ENCODE measurements around the gene ZNF3. TPM values are rescaled to one million over a fixed set of nuclear protein-coding genes. Genes with fewer than 3 reads are reported as not detected.

Gene ZNF3
- total and polyA plus RNA-seq, 4 donors: 10.2 to 18.2 (median 12.2) TPM

DNA sequence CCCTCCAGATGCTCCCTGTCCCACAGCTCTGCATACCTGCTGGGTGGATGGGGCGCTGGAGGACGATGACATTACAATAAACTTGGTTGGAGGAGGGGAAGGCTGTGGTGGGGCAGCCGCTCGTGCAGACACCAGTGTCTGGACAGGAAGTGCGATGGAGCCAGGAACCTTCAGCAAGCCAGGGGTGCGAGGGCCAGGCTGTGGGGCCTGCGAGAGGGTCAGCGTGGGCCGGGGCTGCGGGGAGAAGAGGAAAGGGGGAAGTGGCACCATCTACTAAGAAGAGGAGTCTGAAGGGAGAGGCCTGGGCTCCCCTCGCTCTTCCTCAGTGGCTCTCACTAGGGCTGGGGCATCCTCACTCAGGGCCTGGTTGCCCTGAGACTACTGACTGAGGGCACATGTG, 26.4 kb upstream of the ZNF3 start:
- Histone ChIP-seq H3K4me3 (ENCODE audit: low read depth in 1 of 3, low read length in 3 of 3) (no peak overlapping the region), H3K36me3 (ENCODE audit: control insufficient read depth in 4 of 4, insufficient read depth in 3 of 4, low read depth in 1 of 4, low read length in 3 of 4) (peaks cover 3 to 49% (median 26%) of the 10 kb centered on the region in 4 donors), H3K27ac (ENCODE audit: low read depth in 1 of 2, low read length in 2 of 2) (no peak overlapping the region), H3K27me3 (ENCODE audit: control insufficient read depth in 4 of 4, insufficient read depth in 4 of 4, low read length in 3 of 4) (no peaks in the 10 kb centered on the region), H3K9ac (ENCODE audit: low read depth in 1 of 2, low read length in 2 of 2) (no peak overlapping the region), H3K9me3 (ENCODE audit: control insufficient read depth in 4 of 4, low read length in 3 of 4) (no peaks in the 10 kb centered on the region), H3K4me1 (ENCODE audit: control insufficient read depth in 4 of 4, insufficient read depth in 4 of 4, low read length in 3 of 4) (no peaks in the 10 kb centered on the region)
- TF ChIP-seq, protein P1, sequence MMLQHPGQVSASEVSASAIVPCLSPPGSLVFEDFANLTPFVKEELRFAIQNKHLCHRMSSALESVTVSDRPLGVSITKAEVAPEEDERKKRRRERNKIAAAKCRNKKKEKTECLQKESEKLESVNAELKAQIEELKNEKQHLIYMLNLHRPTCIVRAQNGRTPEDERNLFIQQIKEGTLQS (IDR thresholded peaks at IDR 0.05): no peak
- TF ChIP-seq FOXA2 (IDR thresholded peaks at IDR 0.05) (no peak), GABPA (IDR thresholded peaks at IDR 0.05 in 1 of 2, conservative IDR thresholded peaks at IDR 0.05 in 1 of 2) (no peak), MAX (IDR thresholded peaks at IDR 0.05) (no peak), EGR1 (IDR thresholded peaks at IDR 0.05; ENCODE audit: low read depth in 2 of 2) (no peak), HNF4A (conservative IDR thresholded peaks at IDR 0.05) (no peak), RAD21 (IDR thresholded peaks at IDR 0.05) (no peak), FOXA1 (IDR thresholded peaks at IDR 0.05) (no peak), JUND (IDR thresholded peaks at IDR 0.05) (no peak), REST (IDR thresholded peaks at IDR 0.05) (no peak), SP1 (IDR thresholded peaks at IDR 0.05) (no peak), CTCF (IDR thresholded peaks at IDR 0.05; ENCODE audit: low read depth, low read length, missing input control) (no peak), TAF1 (conservative IDR thresholded peaks at IDR 0.05) (no peak), YY1 (IDR thresholded peaks at IDR 0.05) (no peak), NR2F2 (IDR thresholded peaks at IDR 0.05) (no peak), RXRA (IDR thresholded peaks at IDR 0.05) (no peak), HNF4G (IDR thresholded peaks at IDR 0.05) (no peak)
- TF ChIP-seq, protein P2, sequence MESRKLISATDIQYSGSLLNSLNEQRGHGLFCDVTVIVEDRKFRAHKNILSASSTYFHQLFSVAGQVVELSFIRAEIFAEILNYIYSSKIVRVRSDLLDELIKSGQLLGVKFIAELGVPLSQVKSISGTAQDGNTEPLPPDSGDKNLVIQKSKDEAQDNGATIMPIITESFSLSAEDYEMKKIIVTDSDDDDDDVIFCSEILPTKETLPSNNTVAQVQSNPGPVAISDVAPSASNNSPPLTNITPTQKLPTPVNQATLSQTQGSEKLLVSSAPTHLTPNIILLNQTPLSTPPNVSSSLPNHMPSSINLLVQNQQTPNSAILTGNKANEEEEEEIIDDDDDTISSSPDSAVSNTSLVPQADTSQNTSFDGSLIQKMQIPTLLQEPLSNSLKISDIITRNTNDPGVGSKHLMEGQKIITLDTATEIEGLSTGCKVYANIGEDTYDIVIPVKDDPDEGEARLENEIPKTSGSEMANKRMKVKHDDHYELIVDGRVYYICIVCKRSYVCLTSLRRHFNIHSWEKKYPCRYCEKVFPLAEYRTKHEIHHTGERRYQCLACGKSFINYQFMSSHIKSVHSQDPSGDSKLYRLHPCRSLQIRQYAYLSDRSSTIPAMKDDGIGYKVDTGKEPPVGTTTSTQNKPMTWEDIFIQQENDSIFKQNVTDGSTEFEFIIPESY (IDR thresholded peaks at IDR 0.05): no peak
- 75% methylated on average over 11 of the region's 11 CpGs for WGBS
- DNase-seq (ENCODE audit: low spot score): no peak

All from liver (tissue), 9 donors.